GM12875 (cell line): ENCODE results near the gene IKZF3.
"Not testable (repeated sequence)": the region's sequence is repeated elsewhere in the genome, so short reads cannot be mapped to it uniquely, and the experiment has no call there.

ENCODE experiments used
- H3K4me3 ChIP-seq: one replicate; pipeline ENCODE4 v1.5.1; 2011; ENCODE audit warnings: low read depth, low read length, control low read depth
- TF ChIP-seq, protein P1 (sequence below): IDR thresholded peaks from 2 replicates; pipeline ENCODE4 v1.5.1; 2011; ENCODE audit warnings: low read depth, mild to moderate bottlenecking, control low read depth, inconsistent platforms, low read length, moderate library complexity, borderline replicate concordance; ENCODE audit not compliant: insufficient read depth

IKZF3 gene

DNA sequence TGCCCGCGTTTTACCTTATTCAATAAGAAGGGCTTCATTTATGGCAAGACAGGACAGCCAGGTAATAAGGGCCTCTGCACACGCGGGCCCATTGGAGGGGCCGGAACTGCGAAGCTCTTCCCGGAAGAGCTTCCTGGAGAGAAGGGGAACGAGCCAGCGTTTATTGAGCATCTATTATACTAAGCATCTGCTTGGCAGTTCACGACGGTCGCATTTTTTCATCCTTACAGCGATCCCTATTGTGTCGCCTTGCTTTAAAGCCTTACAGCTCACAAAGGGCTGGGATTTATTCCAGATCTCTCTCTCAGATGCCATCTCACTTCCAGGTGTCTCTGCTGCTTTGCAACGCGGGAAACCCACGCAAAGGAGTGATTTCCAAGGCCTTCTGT lies 4.4 kb upstream of the IKZF3 start:
- TF ChIP-seq, protein P1, sequence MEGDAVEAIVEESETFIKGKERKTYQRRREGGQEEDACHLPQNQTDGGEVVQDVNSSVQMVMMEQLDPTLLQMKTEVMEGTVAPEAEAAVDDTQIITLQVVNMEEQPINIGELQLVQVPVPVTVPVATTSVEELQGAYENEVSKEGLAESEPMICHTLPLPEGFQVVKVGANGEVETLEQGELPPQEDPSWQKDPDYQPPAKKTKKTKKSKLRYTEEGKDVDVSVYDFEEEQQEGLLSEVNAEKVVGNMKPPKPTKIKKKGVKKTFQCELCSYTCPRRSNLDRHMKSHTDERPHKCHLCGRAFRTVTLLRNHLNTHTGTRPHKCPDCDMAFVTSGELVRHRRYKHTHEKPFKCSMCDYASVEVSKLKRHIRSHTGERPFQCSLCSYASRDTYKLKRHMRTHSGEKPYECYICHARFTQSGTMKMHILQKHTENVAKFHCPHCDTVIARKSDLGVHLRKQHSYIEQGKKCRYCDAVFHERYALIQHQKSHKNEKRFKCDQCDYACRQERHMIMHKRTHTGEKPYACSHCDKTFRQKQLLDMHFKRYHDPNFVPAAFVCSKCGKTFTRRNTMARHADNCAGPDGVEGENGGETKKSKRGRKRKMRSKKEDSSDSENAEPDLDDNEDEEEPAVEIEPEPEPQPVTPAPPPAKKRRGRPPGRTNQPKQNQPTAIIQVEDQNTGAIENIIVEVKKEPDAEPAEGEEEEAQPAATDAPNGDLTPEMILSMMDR = no peak
- no peak overlapping the region for H3K4me3 ChIP-seq

- H3K4me3 ChIP-seq = peak within 1 kb of the TSS; percentile 26
- TF ChIP-seq, protein P1 = no peak
Measured at GRCh38 chr17:39867880-39868553, 3.9 kb upstream of the IKZF3 start, which contains the start of gene ZPBP2. Gene ZPBP2, plus strand, starts transcription at chr17:39868202. Its CDS starts 153 bp downstream, at chr17:39868355.

DNA sequence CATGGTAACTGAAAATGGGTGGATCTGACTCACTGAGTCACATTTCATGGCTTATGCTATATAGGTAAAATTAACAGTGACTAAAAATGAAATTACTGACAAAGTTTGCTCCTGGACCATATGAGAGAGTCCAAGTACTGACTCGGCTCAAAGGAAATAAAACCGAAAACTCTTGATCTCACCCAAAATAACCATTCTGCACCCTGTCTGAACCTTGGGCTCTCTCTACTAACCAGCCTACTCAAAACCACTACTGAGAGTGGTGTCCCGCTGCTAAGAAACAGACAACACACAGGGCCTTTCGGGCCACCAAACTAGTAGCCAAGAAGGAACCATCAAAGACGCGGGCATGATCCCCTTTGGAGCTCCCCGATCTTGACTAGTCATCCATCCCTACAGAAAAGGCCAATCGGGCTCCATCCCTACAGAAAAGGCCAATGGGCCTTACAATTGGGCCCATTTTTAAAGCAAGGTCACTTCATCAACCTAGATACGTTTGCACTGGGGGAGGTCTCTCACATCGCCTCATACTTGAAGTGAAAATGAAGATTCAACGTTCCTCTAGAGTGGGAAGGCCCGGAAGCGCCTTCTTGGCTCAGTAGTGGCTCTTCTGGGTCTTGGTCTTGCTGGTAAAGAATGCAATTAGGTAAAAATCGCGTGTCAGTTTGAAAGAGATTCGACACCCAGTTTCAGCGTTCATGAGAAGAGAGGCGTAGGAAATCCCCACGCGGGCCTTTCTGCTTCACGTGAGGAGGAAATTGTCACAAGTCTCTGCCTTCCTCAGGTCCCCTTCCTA lies 3.2 kb upstream of the IKZF3 start:
- TF ChIP-seq, protein P1 = no peak
- H3K4me3 ChIP-seq = peak overlapping the region; percentile 26

- TF ChIP-seq, protein P1 = no peak
- H3K4me3 ChIP-seq = no peak overlapping the region
Measured at GRCh38 chr17:39866013-39866730, 2.1 kb upstream of the IKZF3 start.

DNA sequence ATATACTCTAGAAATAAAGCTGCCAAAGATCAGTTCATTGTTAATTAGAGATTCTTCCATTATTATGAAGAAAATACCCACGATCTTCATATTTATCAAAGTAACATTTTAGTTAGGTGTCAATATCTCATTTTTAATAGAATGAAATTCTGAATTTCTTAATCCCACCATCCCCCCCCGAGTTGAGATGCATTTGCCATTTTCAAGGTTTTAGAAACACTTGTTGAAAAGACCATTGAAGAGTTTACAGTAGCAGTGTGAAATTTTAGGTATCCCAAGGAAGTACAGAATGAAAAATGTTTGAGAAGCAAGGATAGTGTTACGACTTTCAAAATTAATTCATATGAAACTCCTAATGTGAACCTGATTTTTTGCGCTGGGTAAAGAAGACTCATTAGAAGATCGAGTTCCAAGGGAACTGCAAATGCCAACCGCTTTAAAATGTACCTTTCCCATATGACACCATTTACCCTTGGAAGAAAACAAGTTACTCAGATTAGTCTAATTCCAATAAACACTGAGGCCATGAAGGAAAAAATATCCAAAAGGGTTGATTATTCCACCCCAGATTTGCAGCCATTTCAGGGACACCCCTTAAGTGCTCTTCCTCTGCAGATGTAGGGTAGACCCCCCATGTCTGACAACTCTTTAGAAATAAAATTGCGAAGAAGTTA lies 731 bp downstream of the IKZF3 start:
- peak overlapping the region; percentile 62 for H3K4me3 ChIP-seq
- TF ChIP-seq, protein P1 = no peak

DNA sequence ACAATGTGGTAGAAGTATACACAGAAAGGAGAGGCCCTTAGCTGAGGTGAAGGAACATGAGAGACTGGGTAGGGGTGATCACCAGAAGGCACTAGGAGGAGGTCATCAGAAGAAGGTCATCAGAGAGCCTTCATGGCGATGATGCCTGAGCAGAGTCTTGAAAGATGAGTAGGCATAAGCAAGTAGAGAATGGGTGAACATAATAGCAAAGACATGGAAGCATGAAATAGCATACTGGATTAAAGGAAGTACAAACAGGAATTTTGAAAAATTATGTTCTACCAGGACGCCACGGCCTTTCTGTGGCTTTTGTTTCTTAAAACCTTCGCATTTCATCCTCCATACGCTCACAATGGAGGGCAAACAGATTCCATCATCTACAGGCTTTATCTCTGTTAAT lies 2.9 kb downstream of the IKZF3 start:
- TF ChIP-seq, protein P1 = no peak
- H3K4me3 ChIP-seq = peak overlapping the region; percentile 57

DNA sequence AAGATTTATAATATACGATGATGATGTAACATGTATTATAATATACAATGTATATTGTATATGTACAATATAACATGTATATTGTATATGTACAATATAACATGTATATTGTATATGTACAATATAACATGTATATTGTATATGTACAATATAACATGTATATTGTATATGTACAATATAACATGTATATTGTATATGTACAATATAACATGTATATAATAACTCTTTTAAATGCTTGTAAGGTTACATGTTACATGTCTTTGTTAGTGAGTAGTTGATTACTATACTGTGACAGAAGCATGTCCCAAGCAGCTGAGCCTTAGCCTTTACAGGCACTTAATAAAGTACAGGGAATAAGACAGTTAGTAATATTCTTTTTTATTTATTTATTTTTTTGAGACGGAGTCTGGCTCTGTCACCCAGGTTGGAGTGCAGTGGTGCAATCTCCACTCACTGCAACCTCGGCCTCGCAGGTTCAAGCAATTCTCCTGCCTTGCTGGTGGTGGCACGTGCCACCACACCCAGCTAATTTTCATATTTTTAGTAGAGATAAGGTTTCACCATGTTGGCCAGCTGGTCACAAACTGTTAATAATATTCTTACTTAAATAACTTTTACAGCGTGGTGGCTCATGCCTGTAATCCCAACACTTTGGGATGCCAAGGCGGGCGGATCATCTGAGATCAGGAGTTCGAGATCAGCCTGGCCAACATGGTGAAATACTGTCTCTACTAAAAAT lies 8.0 kb downstream of the IKZF3 start:
- not testable (repeated sequence) for H3K4me3 ChIP-seq
